IMR-90 (cell line): ENCODE results near the gene SLC52A3.

ENCODE experiments used
- CEBPB ChIP-seq: IDR thresholded peaks from 2 replicates; pipeline ENCODE4 v1.6.1; 2012; ENCODE audit warnings: low read depth, low read length, improper control_type of control experiment
- MAFK ChIP-seq: IDR thresholded peaks from 2 replicates; pipeline ENCODE4 v1.6.1; 2012; ENCODE audit warnings: low read depth, low read length, improper control_type of control experiment
- MAZ ChIP-seq: IDR thresholded peaks from 2 replicates; pipeline ENCODE4 v1.6.1; 2012; ENCODE audit warnings: low read depth, mild to moderate bottlenecking, low read length, improper control_type of control experiment, moderate library complexity, borderline replicate concordance
- POLR2A ChIP-seq: IDR thresholded peaks from 2 replicates; pipeline ENCODE4 v1.6.1; 2012; ENCODE audit warnings: mild to moderate bottlenecking, low read depth, low read length
- RFX5 ChIP-seq: IDR thresholded peaks from 2 replicates; pipeline ENCODE4 v1.8.0; 2012; ENCODE audit warnings: low read depth, mild to moderate bottlenecking, low read length, moderate library complexity
- SMC3 ChIP-seq: fragments of 150-350 bp; IDR thresholded peaks from 2 replicates; pipeline ENCODE4 v1.6.1; 2016; ENCODE audit warnings: low read depth, mild to moderate bottlenecking, antibody characterized with exemption, low read length, moderate library complexity
- TF ChIP-seq, protein P1 (sequence below): conservative IDR thresholded peaks from 2 replicates; pipeline ENCODE4 v1.5.1; 2012; ENCODE audit warnings: mild to moderate bottlenecking, low read depth, low read length, improper control_type of control experiment
- TF ChIP-seq, protein P2 (sequence below): fragments of 150-350 bp; IDR thresholded peaks from 2 replicates; pipeline ENCODE4 v1.6.1; 2017; ENCODE audit warnings: mild to moderate bottlenecking, antibody characterized with exemption, low read length, low read depth

DNA sequence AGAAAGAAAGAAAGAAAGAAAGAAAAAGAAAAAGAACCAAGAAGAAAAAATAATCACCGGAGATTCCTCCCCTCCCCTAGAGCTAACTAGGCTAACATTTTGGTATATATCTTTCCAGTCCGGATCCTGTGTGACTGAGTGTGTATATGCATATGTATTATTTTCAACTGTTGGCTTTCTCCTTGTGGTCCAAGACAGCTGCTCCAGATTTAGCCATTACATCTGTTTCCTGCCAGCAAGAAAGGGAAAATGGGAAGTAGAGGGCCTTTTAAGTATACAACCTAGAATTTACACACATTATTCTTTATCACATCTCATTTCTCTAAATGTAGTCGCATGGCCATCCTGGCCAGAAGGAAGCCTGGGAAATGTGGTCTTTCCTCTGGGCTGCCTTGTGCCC, 15.2 kb downstream of the SLC52A3 start:
- no peak for TF ChIP-seq POLR2A
- TF ChIP-seq, protein P1, sequence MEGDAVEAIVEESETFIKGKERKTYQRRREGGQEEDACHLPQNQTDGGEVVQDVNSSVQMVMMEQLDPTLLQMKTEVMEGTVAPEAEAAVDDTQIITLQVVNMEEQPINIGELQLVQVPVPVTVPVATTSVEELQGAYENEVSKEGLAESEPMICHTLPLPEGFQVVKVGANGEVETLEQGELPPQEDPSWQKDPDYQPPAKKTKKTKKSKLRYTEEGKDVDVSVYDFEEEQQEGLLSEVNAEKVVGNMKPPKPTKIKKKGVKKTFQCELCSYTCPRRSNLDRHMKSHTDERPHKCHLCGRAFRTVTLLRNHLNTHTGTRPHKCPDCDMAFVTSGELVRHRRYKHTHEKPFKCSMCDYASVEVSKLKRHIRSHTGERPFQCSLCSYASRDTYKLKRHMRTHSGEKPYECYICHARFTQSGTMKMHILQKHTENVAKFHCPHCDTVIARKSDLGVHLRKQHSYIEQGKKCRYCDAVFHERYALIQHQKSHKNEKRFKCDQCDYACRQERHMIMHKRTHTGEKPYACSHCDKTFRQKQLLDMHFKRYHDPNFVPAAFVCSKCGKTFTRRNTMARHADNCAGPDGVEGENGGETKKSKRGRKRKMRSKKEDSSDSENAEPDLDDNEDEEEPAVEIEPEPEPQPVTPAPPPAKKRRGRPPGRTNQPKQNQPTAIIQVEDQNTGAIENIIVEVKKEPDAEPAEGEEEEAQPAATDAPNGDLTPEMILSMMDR = no peak
- no peak for TF ChIP-seq RFX5
- TF ChIP-seq MAFK = no peak
- TF ChIP-seq MAZ = no peak
- no peak for TF ChIP-seq CEBPB
- TF ChIP-seq, protein P2, sequence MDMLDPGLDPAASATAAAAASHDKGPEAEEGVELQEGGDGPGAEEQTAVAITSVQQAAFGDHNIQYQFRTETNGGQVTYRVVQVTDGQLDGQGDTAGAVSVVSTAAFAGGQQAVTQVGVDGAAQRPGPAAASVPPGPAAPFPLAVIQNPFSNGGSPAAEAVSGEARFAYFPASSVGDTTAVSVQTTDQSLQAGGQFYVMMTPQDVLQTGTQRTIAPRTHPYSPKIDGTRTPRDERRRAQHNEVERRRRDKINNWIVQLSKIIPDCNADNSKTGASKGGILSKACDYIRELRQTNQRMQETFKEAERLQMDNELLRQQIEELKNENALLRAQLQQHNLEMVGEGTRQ = no peak
- no peak for TF ChIP-seq SMC3
